GM10266 (cell line): ENCODE data around the gene LHFPL2.

Experiments used
- DNase-seq: peaks from one replicate; pipeline ENCODE4 v3.0.0; 2012; ENCODE audit errors: extremely low spot score
- TF ChIP-seq, protein P1 (sequence below): IDR thresholded peaks from 2 replicates; pipeline ENCODE4 v1.5.1; 2012; ENCODE audit warnings: mild to moderate bottlenecking, low read depth; ENCODE audit not compliant: control insufficient read depth, insufficient read depth; ENCODE audit errors: missing control alignments

Gene LHFPL2

DNA sequence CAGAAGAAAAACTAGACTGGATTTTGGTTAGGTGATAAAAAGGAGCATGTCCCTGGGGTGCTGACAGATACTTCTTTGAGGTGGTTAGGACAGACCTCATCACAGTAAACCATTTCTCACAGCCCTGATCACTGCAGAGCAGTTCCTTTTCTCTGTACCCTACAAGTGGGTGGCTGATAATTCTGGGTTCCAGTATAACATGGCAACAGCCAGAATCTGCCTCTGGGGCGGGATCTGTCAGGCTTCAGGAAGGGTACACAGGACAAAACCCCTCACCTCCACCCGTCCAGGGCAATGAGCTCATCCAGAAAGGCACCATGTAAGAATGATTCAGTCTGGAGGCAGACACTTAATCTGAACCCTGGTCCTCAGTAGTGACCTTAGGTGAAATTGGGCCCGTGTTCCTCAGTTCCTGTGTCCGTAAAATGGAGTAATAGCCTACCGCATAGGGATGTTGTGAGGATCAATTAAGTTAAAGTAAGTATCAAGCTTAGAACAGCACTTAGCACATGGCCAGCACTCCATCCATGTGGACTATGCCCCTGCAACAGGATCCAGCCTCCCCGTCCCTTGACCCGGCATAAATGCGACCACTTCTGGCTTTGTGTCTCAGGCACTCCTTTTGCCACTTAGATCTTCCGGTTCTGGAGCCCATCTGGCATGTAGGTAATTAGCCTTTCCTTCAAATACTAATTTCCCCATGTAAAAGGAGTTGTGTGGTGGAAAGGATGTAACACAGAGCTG is 129.2 kb downstream of the LHFPL2 start:
- DNase-seq, result peak; percentile 38
- TF ChIP-seq, protein P1, sequence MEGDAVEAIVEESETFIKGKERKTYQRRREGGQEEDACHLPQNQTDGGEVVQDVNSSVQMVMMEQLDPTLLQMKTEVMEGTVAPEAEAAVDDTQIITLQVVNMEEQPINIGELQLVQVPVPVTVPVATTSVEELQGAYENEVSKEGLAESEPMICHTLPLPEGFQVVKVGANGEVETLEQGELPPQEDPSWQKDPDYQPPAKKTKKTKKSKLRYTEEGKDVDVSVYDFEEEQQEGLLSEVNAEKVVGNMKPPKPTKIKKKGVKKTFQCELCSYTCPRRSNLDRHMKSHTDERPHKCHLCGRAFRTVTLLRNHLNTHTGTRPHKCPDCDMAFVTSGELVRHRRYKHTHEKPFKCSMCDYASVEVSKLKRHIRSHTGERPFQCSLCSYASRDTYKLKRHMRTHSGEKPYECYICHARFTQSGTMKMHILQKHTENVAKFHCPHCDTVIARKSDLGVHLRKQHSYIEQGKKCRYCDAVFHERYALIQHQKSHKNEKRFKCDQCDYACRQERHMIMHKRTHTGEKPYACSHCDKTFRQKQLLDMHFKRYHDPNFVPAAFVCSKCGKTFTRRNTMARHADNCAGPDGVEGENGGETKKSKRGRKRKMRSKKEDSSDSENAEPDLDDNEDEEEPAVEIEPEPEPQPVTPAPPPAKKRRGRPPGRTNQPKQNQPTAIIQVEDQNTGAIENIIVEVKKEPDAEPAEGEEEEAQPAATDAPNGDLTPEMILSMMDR, result no peak

GRCh38 chr5:78518365-78519197 is 130.0 kb downstream of the LHFPL2 start:
- DNase-seq, result no peak

DNA sequence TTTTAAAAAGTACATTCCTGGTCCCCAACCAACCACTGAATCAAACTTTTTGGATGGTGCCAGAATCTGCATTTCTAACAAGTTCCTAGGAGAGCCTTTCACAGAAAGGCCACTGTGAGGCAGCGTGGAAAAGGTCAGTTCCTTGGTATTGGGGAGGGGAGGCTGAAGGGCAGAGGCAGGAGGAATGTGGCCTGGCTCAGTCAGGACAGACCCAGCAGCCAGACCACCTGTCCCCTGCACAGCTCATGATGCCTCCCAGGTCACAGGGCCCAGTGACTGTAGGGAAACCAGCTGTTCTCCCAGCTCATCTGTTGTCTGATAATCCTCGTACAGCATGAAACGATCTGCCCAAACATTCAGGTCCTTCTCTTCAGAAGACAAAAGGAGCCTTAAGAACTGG is 132.9 kb downstream of the LHFPL2 start:
- TF ChIP-seq, protein P1, result no peak
- no peak for DNase-seq

More at GRCh38 chr5:78518365-78519197, 130.0 kb downstream of the LHFPL2 start:
- TF ChIP-seq, protein P1, result no peak

DNA sequence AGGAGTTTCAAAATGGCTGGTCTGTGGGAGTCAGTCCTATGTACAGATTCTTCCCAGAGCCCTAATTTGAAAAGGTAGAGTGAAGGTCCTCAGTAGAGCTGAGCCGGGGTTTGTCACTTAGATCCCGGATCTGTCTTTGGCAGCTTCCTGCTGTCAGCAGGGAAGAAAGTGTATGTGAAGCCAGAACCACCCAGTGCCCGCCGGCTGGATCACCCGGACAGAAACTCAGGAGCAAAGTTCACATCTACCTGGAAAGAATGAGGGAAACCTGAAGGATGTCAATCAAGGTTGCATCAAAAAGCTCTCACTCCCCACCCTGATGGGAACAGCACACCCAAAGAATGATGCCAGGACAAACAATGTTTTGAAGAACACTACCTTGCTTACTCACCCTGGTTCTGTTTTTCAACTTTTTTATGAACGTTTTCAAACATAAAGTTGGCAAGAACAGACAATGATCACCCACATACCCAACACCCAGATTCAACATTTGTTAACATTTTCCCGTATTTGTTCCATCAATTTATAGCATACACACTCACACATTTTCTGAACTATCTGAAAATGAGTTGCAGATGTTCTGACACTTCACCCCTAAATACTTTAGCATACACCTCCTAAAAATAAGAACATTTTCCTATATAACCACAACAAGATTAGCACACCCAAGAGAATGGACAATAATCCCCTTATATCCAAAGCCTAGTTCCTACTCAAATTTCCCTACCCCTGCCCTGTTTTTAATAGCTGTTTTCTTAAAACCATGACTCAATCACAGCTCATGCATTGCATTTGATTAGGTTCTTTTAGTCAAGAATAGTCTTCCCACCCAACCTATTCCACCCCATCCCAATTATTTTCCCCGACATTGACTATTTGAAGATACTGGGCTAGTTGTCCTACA is 133.9 kb downstream of the LHFPL2 start:
- DNase-seq, result no peak
- TF ChIP-seq, protein P1, result no peak

GRCh38 chr5:78513441-78513840 is 135.1 kb downstream of the LHFPL2 start:
- DNase-seq, result no peak
- TF ChIP-seq, protein P1, result no peak

- TF ChIP-seq, protein P1, result no peak
- DNase-seq, result no peak
Measured at GRCh38 chr5:78512435-78512834, 136.1 kb downstream of the LHFPL2 start.
